HG03442 (cell line): Measurements from ENCODE around the gene EXD3.
"Not testable (repeated sequence)": the region's sequence is repeated elsewhere in the genome, so short reads cannot be mapped to it uniquely, and the experiment has no call there.

Source experiments
- ATAC-seq: cut with Tn5 transposase; IDR thresholded peaks from one replicate; pipeline ENCODE4 v1.9.1; 2021; ENCODE audit warnings: mild to moderate bottlenecking, moderate library complexity; ENCODE audit not compliant: unreplicated experiment

The EXD3 gene

GRCh38 chr9:137348769-137349470, 74.0 kb downstream of the EXD3 start:
- no peak for ATAC-seq

GRCh38 chr9:137347928-137348327, 75.0 kb downstream of the EXD3 start:
- no peak for ATAC-seq

- ATAC-seq: no peak
Measured at GRCh38 chr9:137342482-137342881, 80.5 kb downstream of the EXD3 start.

GRCh38 chr9:137341227-137341626, 81.7 kb downstream of the EXD3 start:
- no peak for ATAC-seq

- not testable (repeated sequence) for ATAC-seq
Measured at GRCh38 chr9:137339908-137340462, 83.0 kb downstream of the EXD3 start.

- ATAC-seq: no peak
Measured at GRCh38 chr9:137339045-137339907, 83.7 kb downstream of the EXD3 start.

GRCh38 chr9:137336735-137337134, 86.2 kb downstream of the EXD3 start:
- ATAC-seq: no peak

- no peak for ATAC-seq
Measured at GRCh38 chr9:137333016-137333671, 89.8 kb downstream of the EXD3 start.

- ATAC-seq: no peak
Measured at GRCh38 chr9:137331929-137332328, 91.0 kb downstream of the EXD3 start.

GRCh38 chr9:137330689-137331088, 92.3 kb downstream of the EXD3 start:
- no peak for ATAC-seq

GRCh38 chr9:137329590-137329989, 93.4 kb downstream of the EXD3 start:
- ATAC-seq: not testable (repeated sequence)

GRCh38 chr9:137327641-137328550, 95.1 kb downstream of the EXD3 start:
- ATAC-seq: not testable (repeated sequence)

GRCh38 chr9:137326445-137327065, 96.4 kb downstream of the EXD3 start:
- ATAC-seq: no peak

- ATAC-seq: no peak
Measured at GRCh38 chr9:137325799-137326198, 97.2 kb downstream of the EXD3 start.

- ATAC-seq: no peak
Measured at GRCh38 chr9:137325124-137325523, 97.8 kb downstream of the EXD3 start.

GRCh38 chr9:137323531-137324331, 99.2 kb downstream of the EXD3 start:
- no peak for ATAC-seq

- no peak for ATAC-seq
Measured at GRCh38 chr9:137321726-137322361, 101.1 kb downstream of the EXD3 start.

- ATAC-seq: no peak
Measured at GRCh38 chr9:137320555-137321384, 102.2 kb downstream of the EXD3 start.
